NCI-H748 treated with DMSO at 0.1 percent for 48 hours (cell line): ENCODE results near the gene CHRD.

Experiments used
- DNase-seq: peaks from one replicate; lab custom pipeline; 2025; lab: John Stamatoyannopoulos, UW

CHRD gene

DNA sequence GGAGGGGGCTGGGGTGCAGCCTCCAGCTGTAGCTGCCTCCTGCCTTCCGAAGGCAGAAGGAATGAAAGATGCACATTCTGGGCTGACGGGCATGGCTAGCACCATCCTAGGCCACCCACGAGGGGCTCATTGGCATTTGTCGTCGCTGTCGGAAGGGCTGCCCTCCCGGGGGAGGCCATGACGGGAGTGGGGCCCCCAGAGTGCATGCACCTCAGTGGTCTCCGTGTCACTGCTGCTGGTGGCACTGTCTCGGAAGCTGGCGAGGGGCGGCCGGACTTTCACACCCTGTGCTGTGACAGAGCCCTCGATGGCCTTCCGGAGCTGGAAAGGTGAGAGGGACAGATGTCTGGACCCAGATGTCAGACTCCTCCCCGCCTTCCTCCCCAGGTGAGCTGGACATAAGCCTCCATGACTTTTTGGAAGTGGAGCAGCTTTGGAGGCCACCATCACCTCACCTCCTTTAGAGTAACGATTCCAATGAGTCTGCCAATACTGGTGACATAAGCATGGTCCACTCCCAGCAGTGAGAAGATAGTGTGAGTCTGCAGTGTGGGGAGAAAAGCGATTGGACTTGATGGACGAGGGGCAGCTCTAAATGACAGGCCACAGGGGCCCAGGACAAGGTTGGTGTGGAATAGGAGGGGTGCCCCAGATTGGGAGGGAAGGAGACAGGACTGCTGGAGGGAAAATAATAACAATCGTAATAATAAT, 33.2 kb upstream of the CHRD start:
- no peak for DNase-seq

DNA sequence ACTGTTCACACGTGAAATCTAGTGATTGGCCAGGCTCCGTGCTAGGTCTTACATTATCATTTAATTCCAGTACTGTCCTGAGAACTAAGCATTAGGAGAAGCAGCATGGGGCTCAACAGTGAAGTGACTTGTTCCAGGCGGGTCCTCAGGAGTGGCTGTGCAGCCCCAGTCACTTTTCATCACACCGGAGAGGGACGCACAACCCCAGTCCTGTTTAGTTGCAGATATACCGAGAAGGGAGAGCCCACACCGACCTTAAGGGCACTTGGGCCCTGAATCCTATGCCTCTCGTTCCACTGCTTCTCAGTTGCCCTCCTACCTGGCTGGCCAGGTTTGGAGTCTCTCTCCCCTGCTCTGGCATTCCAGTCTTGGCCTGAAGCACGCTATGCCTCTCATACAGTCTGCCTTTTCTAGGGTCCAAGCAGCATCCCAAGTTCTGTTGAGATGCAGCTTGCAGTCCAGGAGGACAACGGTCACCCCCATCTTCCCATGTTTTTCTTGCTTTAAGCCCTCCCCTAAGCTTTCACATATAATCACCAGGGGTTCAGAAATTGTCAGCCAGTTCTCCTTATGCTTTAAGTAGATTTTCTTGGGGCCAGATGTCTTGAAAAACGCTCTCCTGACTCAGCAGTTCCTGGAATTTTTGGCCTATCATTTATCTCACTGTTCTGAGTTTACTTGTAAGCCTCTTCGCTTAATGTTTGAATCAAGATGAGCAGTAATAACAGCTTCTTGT, 32.4 kb upstream of the CHRD start:
- no peak for DNase-seq

DNA sequence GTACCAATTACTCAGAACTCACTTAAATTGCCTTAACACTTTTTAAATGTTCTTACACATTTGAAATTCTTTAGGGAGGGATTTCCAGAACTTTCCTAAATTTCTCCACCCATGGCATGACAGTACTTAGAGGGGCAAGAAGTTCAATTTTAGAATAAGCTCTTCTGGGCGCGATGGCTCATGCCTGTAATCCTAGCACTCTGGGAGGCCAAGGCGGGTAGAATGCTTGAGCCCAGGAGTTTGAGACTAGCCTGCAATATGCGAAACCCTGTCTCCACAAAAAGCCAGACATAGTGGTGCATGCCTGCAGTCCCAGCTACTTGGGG, 31.8 kb upstream of the CHRD start:
- no peak for DNase-seq

DNA sequence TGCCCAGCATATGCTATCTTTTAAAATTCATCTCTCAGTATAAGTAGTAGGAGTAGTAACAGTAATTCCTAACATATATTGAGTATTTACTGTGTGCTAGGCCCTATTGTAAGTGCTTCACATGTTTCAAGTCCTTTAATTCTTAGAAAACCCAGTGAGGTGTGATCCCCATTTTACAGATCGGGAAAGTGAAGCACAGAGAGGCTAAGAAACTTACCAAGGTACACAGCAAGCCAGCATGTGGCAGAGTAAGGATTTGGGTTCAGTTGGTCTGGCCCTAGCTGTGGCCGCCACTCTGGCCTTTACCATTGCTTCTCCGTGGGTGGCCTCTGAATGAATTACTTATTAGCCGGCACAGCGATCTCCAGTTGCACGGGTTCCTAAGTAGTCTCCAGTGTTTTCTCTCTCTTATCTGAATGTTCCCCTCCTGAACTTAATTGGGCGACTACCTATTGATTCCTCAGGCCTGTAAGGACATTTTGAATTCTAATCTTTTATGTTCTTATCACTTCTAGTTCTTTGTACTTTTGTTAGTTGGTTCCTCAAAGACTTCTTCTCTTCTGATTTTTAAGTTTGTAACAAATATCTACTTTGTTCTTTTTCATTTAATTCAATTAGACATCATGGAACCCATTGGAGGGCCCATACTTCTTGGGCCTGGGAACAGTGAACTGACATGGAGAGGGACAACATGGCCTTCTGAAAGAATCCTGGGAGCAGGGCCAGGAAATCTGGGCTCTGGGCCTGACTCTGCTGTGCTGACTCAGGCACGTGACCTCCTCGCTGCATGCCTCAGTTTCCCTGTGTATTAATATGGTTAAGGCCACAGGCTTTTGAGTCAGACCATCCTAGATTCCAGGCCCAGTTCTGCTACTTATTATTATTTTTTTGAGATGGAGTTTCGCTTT, 30.0 kb upstream of the CHRD start:
- no peak for DNase-seq

DNA sequence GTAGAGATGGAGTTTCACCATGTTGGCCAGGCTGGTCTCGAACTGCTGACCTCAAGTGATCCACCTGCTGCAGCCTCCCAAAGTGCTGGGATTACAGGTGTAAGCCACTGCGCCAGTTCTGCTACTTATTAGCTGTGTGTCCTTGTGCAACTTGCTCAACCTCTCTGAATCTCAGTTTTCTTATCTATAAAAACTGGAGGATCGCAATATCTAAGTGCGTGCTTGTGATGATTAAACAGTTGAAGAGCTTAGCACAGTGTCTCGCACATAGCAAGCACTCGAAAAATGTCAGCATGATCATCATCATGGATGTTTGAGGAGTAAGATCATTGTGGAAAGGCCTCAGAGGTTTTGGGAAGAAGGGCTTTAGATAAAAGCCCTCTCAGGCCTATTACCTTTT, 29.2 kb upstream of the CHRD start:
- DNase-seq, result no peak

DNA sequence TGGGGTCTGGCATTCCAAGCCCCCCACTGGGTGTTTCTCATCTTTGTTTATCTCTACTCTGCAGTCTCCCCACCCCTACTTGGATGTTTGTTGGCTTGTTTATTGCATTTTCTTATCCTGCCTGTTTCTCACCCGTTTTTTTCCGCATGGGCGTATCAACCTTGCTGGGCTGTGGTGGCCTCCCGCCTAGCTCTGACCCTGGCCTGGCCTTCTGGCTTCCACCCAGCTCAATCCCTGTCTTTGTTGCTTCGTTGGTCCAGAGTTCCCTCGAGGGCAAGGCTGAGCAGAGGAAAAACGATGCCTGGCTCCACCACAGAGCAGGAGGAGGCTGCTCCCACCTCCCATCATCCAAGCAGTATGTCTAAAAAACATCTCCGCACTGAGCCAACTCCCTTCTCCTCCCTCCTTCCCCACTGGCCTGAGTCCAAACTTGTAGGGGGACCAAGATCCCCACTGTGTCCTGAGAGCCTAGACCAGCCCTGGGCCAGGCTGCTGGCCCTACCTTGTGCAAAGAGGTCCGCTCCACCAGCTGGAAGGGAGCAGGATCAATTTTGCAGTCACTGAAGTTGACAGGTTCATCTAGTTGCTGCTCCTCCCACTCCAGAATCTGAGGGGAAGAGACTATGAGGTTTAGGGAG, 28.2 kb upstream of the CHRD start:
- DNase-seq, result no peak

- DNase-seq, result no peak
Observed at GRCh38 chr3:184352149-184352785, 27.6 kb upstream of the CHRD start.

DNA sequence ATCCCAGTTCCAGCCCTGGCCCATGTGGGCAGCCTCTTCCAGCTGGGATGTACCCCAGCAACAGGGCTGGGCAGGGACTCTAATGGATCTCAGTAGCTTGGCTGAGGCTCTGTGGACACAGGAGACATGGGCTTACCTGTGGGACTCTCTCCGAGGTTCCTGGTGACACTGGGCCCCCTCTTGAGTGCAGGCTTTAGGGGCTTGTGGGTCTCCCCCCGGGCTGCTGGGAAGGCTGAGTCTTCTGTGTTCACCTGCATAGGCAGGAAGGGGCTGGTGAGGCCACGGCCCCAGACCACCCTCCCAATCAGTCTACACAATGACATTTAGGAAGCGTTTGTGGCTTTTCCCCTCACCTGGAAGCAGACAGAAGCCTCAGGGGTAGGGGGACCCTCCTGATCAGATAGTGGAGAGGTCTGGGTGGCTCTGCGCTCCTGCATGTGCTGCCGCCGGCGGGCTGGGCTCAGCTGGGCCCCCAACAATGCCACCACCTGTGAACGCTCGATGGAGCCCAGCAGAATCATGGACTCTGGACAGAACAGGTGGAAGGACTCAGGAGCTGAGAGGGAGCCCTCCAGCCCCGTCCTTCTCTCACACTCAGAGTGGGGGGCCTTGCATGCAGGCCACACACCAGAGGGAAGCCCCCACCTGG, 26.8 kb upstream of the CHRD start:
- DNase-seq, result no peak

GRCh38 chr3:184353546-184353941, 26.3 kb upstream of the CHRD start:
- DNase-seq, result no peak

DNA sequence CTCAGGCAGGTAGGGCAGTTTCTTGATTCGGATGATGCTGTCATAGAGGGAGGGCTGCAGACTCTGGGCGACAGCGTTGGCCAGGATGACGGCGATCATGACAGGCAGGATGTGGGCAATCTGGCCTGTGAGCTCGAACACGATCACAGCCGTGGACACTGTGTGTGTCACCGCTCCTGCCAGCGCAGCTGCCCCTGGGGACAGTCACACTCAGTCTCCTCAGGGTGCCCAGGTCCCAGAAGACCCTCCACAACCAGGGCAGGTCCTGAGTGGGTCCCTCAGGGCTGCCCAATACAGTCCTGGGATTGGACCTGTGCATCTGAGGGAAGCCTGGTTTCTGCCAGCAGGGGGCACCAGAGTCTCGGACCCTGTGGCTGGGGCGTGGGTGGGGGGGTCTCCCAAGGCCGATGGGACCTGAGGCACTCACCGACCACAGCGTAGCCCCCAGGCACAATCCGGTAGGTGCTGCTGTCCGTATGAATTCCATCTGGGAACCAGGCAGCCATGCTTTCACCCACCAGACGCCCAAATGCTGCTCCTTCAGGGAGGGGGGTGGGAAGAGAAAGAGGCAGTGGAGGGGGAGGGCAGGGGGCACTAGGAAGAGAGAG, 25.6 kb upstream of the CHRD start:
- DNase-seq, result no peak

- DNase-seq, result no peak
Observed at GRCh38 chr3:184354754-184355153, 25.1 kb upstream of the CHRD start.

DNA sequence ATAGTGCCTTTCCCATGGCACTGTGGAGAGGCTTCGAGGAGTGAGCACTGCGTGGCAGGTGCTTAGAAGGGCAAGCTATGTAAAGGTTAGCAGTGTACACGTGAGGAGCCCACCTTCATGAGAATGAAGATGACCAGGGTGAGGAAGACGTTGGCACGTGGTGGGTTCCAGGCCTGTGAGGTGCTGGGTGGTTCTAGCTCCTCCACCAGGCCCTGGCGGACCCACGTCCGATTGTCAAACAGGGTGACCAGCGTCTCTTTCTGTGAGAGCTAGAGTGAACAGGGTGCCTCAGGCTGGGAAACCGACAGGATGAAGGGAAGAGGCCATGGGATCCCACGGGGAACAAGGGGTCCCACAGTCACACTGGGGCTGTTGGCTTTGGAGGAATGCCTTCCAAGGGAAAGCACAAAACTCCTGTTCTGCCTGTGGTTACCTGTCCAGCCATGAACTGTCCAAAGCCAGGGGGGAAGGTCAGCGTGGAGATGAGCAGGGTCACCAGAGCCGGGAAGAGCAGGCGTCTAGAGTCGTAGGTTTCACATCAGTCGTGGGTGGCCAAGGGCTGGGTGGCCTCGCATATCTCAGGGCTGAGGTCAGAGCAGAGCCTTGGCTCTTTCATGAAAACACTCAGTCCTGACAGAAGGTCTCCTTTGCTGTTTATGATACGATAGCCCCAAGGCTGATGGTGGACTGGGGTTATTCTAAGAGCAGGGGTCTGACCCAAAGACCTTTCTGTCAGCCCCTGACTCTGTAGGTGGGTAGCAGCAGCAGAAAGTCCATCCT, 24.4 kb upstream of the CHRD start:
- DNase-seq, result no peak

DNA sequence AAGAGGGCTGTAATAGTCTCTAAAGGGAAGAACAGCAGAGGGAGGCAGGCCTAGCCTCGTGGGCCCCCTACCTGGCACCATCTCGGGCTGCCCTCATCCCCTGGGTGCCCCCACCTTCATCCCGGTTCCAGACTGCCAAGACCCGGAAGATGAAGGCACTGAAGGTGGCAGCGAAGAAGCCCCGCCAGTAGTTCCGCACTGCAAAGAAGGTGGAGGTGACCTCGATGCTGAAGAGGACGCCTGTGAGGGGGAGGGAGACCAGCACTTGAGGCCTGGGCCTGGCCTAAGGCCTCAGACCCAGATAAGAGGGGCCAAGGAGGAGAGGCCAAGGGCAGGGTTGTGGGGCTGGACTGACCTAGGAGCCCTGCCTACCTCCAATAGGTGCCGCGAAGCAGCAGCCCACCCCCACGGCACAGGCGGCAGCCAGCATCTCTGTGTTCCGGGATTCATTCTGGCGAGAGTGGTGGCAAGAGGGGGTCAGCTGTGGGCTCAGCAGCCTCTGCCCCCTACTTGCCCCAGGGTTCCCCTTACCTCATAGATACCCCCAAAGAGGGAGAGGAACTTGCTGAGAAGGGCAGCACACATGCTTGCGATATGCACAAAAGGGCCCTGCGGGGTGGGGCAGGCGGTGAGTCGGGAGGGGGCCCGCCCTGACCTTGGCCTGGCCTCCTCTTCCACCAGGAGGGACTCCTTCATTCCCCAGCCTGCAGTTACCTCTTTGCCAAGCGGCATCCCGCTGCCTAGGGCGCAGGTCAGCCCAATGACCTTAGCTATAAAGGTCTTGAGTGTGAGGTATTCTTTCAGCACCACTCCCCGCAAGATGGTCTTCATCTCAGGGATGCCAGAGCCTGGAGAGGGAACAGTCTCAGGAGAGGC, 22.4 kb upstream of the CHRD start:
- no peak for DNase-seq

DNA sequence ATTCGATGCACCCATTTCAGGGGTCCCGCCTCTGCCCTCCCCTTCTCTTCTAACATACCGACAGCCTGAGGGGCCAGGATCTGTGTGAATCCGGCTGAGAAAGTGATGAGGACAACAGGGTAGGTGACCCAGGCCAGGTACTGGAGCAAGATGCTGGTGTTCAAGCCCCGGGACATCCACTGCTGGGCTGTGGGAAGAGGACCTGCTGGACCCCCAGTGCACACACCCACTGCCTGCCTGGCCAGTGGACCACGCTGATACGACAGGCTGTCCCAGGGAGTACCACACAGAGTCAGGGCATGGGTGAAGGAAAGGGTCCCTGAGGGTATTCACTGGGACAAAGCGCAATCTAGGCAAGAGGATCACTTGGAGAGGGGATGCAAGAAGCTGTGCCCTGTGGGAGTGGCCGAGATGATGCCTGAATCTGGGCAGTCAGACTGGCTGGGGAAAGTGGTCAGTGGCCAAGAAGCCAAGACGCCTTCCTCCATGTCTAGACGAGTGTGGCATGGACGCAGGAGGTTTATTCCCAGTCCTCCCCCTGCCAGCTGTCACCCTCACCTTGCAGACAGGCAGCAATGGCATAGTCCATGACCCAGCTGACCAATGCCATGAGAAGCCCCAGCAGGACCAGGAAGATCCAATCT, 21.6 kb upstream of the CHRD start:
- DNase-seq, result no peak

GRCh38 chr3:184358921-184359350, 20.9 kb upstream of the CHRD start:
- no peak for DNase-seq

GRCh38 chr3:184359610-184360009, 20.2 kb upstream of the CHRD start:
- DNase-seq, result no peak

DNA sequence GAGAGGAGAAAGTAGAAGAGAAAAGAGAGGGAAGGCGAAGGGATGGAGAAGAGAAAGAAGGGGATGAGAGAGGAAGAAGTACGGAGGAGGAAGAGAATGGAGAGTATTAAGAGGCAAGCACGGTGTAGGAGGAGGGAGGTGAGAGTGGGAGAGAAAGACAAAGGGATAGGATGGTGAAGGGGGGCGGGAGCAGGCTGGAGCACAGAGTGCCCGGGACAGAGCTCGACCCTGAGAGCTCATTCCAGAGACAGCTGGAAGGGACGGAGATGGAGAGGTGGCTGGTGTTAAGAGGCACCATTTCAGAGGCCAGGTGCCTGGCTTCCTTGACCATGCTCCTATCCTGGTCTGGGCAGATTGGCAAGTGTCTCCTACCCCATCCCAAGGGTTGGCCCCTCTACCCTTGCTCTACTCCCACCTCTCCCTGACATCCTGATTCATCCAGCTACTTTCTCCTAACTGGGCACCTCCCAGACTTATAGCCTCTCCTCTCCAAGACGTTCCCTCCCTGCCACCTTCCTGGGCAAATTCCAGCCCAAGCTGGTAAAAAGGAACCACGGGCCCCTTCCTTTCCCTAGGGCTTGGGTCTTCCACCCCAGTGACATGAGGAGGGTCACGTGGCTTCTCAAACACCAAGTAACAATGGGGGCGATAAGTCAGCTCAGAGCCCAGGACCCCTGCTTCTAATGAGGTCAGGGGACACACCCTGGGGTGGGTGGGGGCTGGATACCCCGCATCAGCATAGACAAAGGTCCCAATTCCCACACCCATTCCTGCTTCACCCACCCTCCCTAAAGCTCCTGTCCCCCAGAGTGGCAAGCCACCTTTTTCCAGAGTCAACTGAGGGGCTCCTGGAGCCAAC, 19.6 kb upstream of the CHRD start:
- no peak for DNase-seq
